GM21825 (cell line): ENCODE data around the gene TIAL1.
"Not testable (repeated sequence)": the region's sequence is repeated elsewhere in the genome, so short reads cannot be mapped to it uniquely, and the experiment has no call there.

Experiments used
- ATAC-seq: cut with Tn5 transposase; IDR thresholded peaks from one replicate; pipeline ENCODE4 v1.9.1; 2021; ENCODE audit warnings: mild to moderate bottlenecking, moderate library complexity; ENCODE audit not compliant: unreplicated experiment

Gene TIAL1

GRCh38 chr10:119556081-119556480 is 40.7 kb downstream of the TIAL1 start:
- not testable (repeated sequence) for ATAC-seq

GRCh38 chr10:119555178-119555784 is 41.5 kb downstream of the TIAL1 start:
- ATAC-seq: no peak

GRCh38 chr10:119550827-119551226 is 45.9 kb downstream of the TIAL1 start:
- ATAC-seq: no peak

DNA sequence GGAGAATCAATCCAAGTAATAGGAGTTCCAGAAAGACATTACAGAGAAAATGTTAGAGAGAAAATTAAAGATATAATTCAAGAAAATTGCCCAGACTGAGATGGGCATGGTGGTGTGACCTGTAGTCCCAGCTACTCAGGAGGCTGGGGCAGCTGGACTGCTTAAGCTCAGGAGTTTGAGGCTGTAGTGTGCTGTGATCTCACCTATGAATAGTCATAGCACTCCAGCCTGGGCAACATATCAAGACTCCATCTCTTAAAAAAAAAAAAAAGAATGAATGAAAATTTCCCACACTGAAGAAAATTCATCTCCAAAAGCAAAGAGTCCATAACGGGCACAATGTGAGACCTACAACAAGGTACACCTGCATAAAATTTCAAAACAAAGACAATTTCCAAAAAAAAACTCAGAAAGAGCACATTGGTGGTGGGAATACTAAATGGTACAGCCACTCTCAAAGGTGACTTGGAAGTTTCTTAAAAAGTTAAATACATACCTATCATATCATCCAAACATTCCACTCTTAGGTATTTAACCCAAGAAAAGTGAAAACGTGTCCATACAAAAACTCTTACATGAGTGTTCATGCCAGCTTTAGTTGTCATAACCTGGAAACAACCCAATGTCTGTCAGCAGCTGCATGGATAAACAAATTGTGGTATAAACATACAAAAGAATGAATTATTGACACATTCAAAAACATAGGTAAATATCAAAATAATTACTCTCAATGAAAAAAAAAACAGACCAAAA is 47.3 kb downstream of the TIAL1 start:
- no peak for ATAC-seq

DNA sequence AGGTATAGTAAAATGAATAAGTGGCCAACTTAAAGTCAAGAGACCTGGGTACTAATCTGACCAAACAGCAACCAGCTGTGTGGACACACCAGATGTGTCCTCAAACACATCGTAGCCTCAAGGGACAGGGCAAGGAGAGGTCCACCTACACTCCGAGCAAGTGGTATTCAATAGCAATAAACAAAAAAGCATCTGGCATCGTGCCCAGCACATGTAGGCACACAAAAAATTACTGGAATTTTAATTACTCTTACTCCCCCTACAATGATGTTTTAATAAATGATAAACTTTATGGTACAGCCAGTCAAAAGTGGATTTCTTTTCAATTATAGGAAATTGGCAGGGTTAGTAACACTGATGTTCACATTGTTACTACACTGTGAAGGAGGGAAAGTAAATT is 50.8 kb downstream of the TIAL1 start:
- ATAC-seq: no peak

GRCh38 chr10:119545310-119545709 is 51.5 kb downstream of the TIAL1 start:
- no peak for ATAC-seq

GRCh38 chr10:119543814-119544642 is 52.7 kb downstream of the TIAL1 start:
- ATAC-seq: no peak

DNA sequence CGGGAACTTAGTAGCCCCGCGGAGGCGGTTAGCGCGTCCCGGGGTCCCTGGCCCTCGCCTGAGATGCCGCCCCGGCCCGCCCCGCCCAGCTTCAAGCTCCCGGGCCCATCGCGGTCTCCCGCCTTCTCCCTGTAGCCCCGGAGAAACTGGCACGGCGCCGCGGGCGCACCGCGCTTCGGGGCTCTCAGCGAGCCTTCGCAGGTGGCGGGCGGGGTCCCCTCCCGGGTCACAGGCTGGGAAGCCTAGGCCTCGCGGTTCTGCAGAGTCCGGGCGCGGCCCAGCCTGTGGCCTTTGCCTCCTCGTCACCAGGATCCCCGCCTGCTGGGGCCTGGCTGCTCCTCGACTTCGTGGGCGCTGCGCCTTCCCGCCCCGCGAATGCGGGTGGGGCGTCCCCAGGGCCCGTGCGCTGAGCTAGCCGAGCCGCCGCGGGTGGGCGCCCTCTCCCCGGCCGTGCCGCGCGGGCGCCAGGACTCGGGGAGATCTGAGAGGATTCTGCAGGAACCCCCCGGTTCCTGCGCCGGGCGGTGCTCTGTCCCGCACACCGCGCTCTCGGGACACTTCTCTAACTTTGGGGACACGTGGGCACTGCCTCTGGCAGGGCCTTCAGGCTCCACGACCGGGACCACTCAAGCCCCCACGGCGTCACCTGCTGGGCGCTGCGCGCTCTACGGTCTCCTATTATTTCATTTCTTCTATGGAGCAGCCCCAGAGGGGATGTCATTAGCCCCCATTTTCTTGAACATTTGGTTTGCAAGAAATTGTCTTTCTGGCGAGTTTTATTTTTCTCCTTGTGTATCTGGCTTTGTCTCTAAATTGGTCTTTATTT is 53.6 kb downstream of the TIAL1 start:
- ATAC-seq: peak; percentile 37

DNA sequence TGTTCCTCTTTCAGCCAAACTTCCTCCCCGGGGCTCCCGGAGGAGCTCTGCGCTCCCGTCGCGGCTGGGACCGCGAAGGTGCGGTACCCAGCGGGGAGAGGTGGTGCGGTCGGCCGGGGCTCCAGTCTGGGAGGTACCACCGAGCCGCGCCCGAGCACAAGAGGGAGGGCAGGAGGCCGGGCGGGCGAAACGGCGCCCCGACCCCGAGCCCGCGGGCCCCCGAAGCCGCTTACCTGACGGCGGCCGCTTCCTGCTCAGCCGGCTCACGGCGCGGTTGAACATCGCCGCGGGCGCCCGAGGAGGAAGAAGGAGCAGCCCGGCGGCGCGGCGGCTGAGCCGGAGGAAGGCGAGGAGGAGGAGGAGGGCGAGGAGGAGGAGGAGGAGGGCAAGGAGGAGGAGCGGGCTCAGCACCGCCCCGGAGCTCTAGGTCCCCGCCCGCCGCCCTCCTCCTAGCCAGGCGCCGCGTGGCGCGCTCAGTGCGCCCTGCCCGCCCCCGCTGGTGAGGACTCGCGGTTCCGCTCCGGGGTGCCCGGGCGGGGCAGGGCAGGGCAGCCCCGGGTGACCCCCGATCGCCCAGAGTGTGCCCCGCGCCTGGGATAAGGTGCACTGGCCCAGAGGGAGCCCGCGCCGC is 54.3 kb downstream of the TIAL1 start, which contains the start of gene RGS10:
Gene RGS10, minus strand, starts transcription at position 363 of the 631 bp plus-strand sequence. Its CDS starts 81 bp downstream, at position 282.
- ATAC-seq: peak; percentile 71

GRCh38 chr10:119541459-119542356 is 55.1 kb downstream of the TIAL1 start:
- no peak for ATAC-seq

GRCh38 chr10:119541046-119541445 is 55.7 kb downstream of the TIAL1 start:
- ATAC-seq: no peak

GRCh38 chr10:119540038-119540437 is 56.7 kb downstream of the TIAL1 start:
- ATAC-seq: no peak

DNA sequence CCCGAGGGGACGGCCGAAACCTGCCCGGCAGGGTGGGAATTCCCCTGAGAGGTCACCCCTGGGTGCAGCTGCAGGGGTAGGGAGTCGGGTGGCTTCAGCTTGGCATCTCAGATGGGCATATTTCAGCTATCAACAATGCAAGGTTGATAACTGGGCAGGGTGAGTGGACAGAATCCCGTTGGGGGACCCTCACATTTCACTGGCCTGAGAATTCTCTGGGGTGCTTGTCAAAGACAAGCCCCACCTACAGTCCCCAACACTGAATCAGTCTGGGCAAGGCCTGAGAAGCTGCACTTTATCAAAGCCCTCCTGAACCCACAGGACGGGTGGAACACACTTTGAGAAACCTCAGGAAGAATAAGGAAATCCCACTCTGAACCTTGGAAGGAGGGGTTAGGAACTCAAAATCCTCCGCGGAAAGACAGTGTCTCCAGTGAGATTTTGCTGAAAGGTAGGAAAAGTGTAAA is 57.4 kb downstream of the TIAL1 start:
- no peak for ATAC-seq

DNA sequence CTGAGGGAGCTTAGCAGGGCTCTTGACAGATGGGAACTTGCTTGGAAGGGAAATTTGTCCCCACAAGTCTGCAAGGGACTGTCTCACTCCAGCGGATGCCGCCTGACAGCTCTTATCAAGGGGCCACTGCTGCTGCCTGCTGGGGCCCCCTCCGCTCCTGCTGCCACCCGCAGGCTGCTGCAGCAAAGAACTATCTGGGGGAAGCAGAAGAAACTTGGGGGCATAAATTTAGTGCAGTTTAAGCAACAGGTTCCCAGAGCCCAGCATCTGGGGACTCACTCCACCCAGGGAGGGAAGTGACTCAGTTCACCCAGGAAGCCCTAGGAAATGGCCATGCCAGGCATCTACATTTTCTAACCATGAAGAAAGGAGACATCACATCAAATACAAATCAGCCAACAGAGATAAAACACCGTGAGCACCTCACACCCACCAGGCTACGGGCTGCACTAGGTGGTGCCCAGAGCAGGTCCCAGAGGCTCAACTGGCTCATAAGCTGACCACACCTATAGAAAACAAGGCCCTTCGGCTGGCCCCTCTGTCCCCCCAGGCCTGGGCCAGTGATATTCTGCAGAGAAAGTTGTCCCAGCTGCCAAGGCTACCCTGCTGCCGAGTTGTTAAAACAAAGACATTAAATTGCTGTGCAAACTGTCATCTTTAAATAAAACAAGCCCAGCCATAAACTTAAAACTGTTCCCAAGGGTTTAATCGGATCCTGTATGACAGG is 58.0 kb downstream of the TIAL1 start:
- ATAC-seq: no peak

- ATAC-seq: no peak
Measured at GRCh38 chr10:119537953-119538630, 58.7 kb downstream of the TIAL1 start.

GRCh38 chr10:119536508-119537025 is 60.2 kb downstream of the TIAL1 start:
- ATAC-seq: no peak

GRCh38 chr10:119535837-119536507 is 60.8 kb downstream of the TIAL1 start:
- ATAC-seq: no peak
